HepG2 (cell line): ENCODE measurements around the gene TBL3. TPM values are rescaled to one million over a fixed set of nuclear protein-coding genes. Genes with fewer than 3 reads are reported as not detected.

Experiments used
- HNRNPL ChIP-seq: fragments of 200-400 bp; formaldehyde crosslinking; IDR thresholded peaks from 2 replicates; pipeline ENCODE4 v1.6.1; 2017; ENCODE audit warnings: mild to moderate bottlenecking, low read depth, low read length
- MNT ChIP-seq: fragments of 450-650 bp; IDR thresholded peaks from 2 replicates; pipeline ENCODE4 v1.6.1; 2016
- NFIB ChIP-seq: sonication (generic); formaldehyde crosslinking; IDR thresholded peaks from 2 replicates; pipeline ENCODE4 v1.9.0; 2021; ENCODE audit warnings: missing genetic modification reagents, mild to moderate bottlenecking, borderline replicate concordance
- PHF8 ChIP-seq: sonication (generic); formaldehyde crosslinking; IDR thresholded peaks from 2 replicates; pipeline ENCODE4 v1.5.0; 2020; ENCODE audit warnings: missing genetic modification reagents
- SALL2 ChIP-seq: sonication (generic); formaldehyde crosslinking; IDR thresholded peaks from 2 replicates; pipeline ENCODE4 v1.8.1; 2023; ENCODE audit warnings: mild to moderate bottlenecking, missing genetic modification reagents, inconsistent platforms
- SRSF4 ChIP-seq: fragments of 200-400 bp; formaldehyde crosslinking; IDR thresholded peaks from one replicate; pipeline ENCODE4 v1.6.1; 2018; ENCODE audit warnings: mild to moderate bottlenecking, low read depth, low read length, moderate library complexity; ENCODE audit not compliant: poor library complexity, severe bottlenecking
- THAP9 ChIP-seq: sonication (generic); formaldehyde crosslinking; IDR thresholded peaks from 2 replicates; pipeline ENCODE4; 2020; ENCODE audit warnings: missing genetic modification reagents, mild to moderate bottlenecking, borderline replicate concordance
- ZBTB42 ChIP-seq: sonication (generic); formaldehyde crosslinking; IDR thresholded peaks from 2 replicates; pipeline ENCODE4 v1.5.0; 2020; ENCODE audit warnings: mild to moderate bottlenecking, missing genetic modification reagents
- ZKSCAN1 ChIP-seq: fragments of 150-350 bp; IDR thresholded peaks from 2 replicates; pipeline ENCODE4 v1.6.1; 2014; ENCODE audit warnings: low read length
- ZNF101 ChIP-seq: sonication (generic); formaldehyde crosslinking; IDR thresholded peaks from 2 replicates; pipeline ENCODE4 v1.4.0; 2020; ENCODE audit warnings: mild to moderate bottlenecking, low read depth, missing genetic modification reagents, borderline replicate concordance
- ZNF121 ChIP-seq: sonication (generic); formaldehyde crosslinking; IDR thresholded peaks from 2 replicates; pipeline ENCODE4 v1.5.0; 2020; ENCODE audit warnings: mild to moderate bottlenecking, missing genetic modification reagents
- ZNF274 ChIP-seq: sonication (generic); formaldehyde crosslinking; IDR thresholded peaks from 2 replicates; pipeline ENCODE4 v1.5.1; 2020; ENCODE audit warnings: mild to moderate bottlenecking, missing genetic modification reagents
- ZNF280B ChIP-seq: sonication (generic); formaldehyde crosslinking; IDR thresholded peaks from 2 replicates; pipeline ENCODE4 v1.5.0; 2020; ENCODE audit warnings: missing genetic modification reagents, mild to moderate bottlenecking, borderline replicate concordance
- ZNF605 ChIP-seq: sonication (generic); formaldehyde crosslinking; IDR thresholded peaks from 2 replicates; pipeline ENCODE4 v1.8.0; 2022; ENCODE audit warnings: mild to moderate bottlenecking, missing genetic modification reagents
- ZNF720 ChIP-seq: sonication (generic); formaldehyde crosslinking; IDR thresholded peaks from 2 replicates; pipeline ENCODE4 v1.4.0; 2020; ENCODE audit warnings: missing genetic modification reagents
- ZNF737 ChIP-seq: sonication (generic); formaldehyde crosslinking; IDR thresholded peaks from 2 replicates; pipeline ENCODE4 v1.5.0; 2020; ENCODE audit warnings: missing genetic modification reagents, mild to moderate bottlenecking, borderline replicate concordance
- ZNF850 ChIP-seq: sonication (generic); formaldehyde crosslinking; conservative IDR thresholded peaks from 2 replicates; pipeline ENCODE4 v1.9.0; 2021; ENCODE audit warnings: mild to moderate bottlenecking, missing genetic modification reagents
- polyA plus RNA-seq, 8 experiments: library from polyadenylated mRNA; depleted of rRNA in 3 of 8; stranded (reverse) in 7 of 8; unstranded in 1 of 8; fragments of >200 nt; fragmentation: Illumina TruSeq in 4 of 8; extraction: Trizol in 4 of 8; gene quantifications; 2 replicates each; pipeline versions ENCODE4 v1.2.1 to v1.2.3, GENCODE V29; 2011 to 2016; ENCODE audit warnings: low read depth in 4 of 8, missing spikeins in 1 of 8, mixed read lengths in 1 of 8; ENCODE audit not compliant: insufficient read depth in 1 of 8
- total RNA-seq, 5 experiments: library from RNA; depleted of rRNA; stranded (reverse); fragments of >200 nt; fragmentation: Illumina TruSeq; extraction: Trizol; gene quantifications; 2 replicates each; pipeline ENCODE4 v1.2.3, GENCODE V29; 2016; ENCODE audit warnings: low read depth in 1 of 5
- TF ChIP-seq, protein P1 (sequence below): sonication (generic); formaldehyde crosslinking; IDR thresholded peaks from 2 replicates; pipeline ENCODE4 v1.4.0; 2020; ENCODE audit warnings: missing genetic modification reagents, borderline replicate concordance

TBL3 gene
- total and polyA plus RNA-seq, 2 of the 13 experiments (the other 11 are each of a cell fraction or from before 2014, with no cell fraction given), result 16.8 to 38.0 TPM

DNA sequence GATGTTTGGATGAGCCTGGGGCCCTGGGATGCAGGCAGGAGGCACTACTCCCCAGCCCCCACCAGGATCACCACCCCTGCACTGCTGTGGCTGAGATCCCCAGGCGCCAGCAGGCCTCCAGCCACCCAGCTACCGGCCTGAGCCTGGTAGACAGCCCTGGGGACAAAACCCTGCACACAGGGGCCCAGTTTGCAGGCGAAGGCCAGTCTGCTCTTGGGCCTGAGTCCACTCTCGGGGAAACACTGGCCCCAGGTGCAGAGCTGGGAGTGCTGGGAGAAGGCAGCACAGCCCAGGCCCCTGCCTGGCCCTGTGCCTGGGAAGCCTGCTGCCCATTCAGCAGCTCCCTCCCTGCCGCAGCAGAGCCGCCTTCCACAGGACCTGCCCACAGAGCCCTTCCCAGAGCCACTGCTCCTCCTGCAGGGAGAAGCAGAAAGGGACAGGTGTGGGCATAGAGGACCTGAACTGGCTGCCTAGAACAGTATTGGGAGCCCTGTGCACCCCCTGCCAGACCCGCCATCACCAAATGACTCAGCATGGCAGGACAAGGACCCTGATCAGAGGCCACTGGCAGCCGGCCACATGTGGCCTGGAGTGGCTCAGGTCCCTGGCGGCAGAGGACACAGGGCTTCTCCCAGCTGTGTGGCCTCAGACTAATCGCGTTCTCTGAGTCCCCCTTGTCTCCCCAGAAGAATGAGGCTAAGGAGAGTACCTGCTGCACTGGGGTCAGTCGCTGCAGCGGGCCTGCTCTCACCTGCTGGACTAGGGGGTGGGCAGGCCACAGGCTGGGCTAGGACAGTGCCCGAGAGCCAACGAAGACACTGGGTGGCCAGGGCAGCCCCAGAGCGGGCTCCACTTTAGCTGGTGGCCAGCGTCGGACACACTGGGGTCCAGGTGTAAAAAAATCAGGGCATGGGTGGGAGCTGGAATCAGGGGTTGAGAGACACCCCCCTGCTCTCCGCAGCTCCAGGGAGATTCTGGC, 39.5 kb upstream of the TBL3 start (continued):
- TF ChIP-seq, protein P1, sequence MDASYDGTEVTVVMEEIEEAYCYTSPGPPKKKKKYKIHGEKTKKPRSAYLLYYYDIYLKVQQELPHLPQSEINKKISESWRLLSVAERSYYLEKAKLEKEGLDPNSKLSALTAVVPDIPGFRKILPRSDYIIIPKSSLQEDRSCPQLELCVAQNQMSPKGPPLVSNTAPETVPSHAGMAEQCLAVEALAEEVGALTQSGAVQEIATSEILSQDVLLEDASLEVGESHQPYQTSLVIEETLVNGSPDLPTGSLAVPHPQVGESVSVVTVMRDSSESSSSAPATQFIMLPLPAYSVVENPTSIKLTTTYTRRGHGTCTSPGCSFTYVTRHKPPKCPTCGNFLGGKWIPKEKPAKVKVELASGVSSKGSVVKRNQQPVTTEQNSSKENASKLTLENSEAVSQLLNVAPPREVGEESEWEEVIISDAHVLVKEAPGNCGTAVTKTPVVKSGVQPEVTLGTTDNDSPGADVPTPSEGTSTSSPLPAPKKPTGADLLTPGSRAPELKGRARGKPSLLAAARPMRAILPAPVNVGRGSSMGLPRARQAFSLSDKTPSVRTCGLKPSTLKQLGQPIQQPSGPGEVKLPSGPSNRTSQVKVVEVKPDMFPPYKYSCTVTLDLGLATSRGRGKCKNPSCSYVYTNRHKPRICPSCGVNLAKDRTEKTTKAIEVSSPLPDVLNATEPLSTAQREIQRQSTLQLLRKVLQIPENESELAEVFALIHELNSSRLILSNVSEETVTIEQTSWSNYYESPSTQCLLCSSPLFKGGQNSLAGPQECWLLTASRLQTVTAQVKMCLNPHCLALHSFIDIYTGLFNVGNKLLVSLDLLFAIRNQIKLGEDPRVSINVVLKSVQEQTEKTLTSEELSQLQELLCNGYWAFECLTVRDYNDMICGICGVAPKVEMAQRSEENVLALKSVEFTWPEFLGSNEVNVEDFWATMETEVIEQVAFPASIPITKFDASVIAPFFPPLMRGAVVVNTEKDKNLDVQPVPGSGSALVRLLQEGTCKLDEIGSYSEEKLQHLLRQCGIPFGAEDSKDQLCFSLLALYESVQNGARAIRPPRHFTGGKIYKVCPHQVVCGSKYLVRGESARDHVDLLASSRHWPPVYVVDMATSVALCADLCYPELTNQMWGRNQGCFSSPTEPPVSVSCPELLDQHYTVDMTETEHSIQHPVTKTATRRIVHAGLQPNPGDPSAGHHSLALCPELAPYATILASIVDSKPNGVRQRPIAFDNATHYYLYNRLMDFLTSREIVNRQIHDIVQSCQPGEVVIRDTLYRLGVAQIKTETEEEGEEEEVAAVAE, result no peak
- TF ChIP-seq THAP9 (CRISPR knock-in tag) (no peak), PHF8 (peak; percentile 27; the same call in 1 of the 2 replicates), NFIB (CRISPR knock-in tag) (no peak), ZNF280B (CRISPR knock-in tag) (0 out of 2 replicates have a peak, but pooled peaks have one; percentile 46), ZNF850 (CRISPR knock-in tag) (no peak), HNRNPL (peak; percentile 88), ZBTB42 (CRISPR knock-in tag) (no peak), MNT (no peak), SRSF4 (no peak), ZNF737 (no peak), ZNF101 (CRISPR knock-in tag) (no peak), ZNF121 (CRISPR knock-in tag) (0 out of 2 replicates have a peak, but pooled peaks have one; percentile 40), ZNF274 (CRISPR knock-in tag) (no peak), ZKSCAN1 (no peak), ZNF605 (CRISPR knock-in tag) (no peak), SALL2 (CRISPR knock-in tag) (no peak), ZNF720 (CRISPR knock-in tag) (no peak)
